ENCODE measurements around the gene SERPINB3. TPM values are rescaled to one million over a fixed set of nuclear protein-coding genes. Genes with fewer than 3 reads are reported as not detected.
"Not testable (repeated sequence)": the region's sequence is repeated elsewhere in the genome, so short reads cannot be mapped to it uniquely, and the experiment has no call there.

SERPINB3 gene
- total RNA-seq, 1 donor from 2014 or later, result not detected

GRCh38 chr18:63650271-63650670 lies 11.4 kb downstream of the SERPINB3 start:
- FAIRE-seq; DNase-seq (ENCODE audit: low spot score in 2 of 2): not testable (repeated sequence)

GRCh38 chr18:63648241-63648640 lies 13.5 kb downstream of the SERPINB3 start:
- DNase-seq (ENCODE audit: low spot score in 2 of 2), result no peak
- no peak for FAIRE-seq

- DNase-seq (ENCODE audit: low spot score in 2 of 2) (no peak), FAIRE-seq (no peak)
These were observed 14.8 kb downstream of the SERPINB3 start for GRCh38 chr18:63646936-63647335.

- DNase-seq (ENCODE audit: low spot score in 2 of 2); FAIRE-seq: not testable (repeated sequence)
These were observed 17.0 kb downstream of the SERPINB3 start for GRCh38 chr18:63644694-63645093.

GRCh38 chr18:63644142-63644541 lies 17.6 kb downstream of the SERPINB3 start, which contains the start of gene SERPINB4:
SERPINB4 (minus strand) TSS chr18:63644256; CDS start chr18:63643577, 679 bp downstream.
- DNase-seq (ENCODE audit: low spot score in 2 of 2); FAIRE-seq: not testable (repeated sequence)

- FAIRE-seq; DNase-seq (ENCODE audit: low spot score in 2 of 2): not testable (repeated sequence)
These were observed 18.9 kb downstream of the SERPINB3 start for GRCh38 chr18:63642668-63643356.

- not testable (repeated sequence) for FAIRE-seq; DNase-seq (ENCODE audit: low spot score in 2 of 2)
These were observed 20.5 kb downstream of the SERPINB3 start for GRCh38 chr18:63641157-63641680.

GRCh38 chr18:63637703-63638102 lies 24.0 kb downstream of the SERPINB3 start:
- no peak for DNase-seq (ENCODE audit: low spot score in 2 of 2)
- no peak for FAIRE-seq

- DNase-seq (ENCODE audit: low spot score in 2 of 2), result no peak
- peak; percentile 63 for FAIRE-seq
These were observed 33.9 kb downstream of the SERPINB3 start for GRCh38 chr18:63627819-63628218.

GRCh38 chr18:63626431-63626830 lies 35.3 kb downstream of the SERPINB3 start:
- DNase-seq (ENCODE audit: low spot score in 2 of 2) (no peak), FAIRE-seq (no peak)

GRCh38 chr18:63624863-63625262 lies 36.8 kb downstream of the SERPINB3 start:
- DNase-seq (ENCODE audit: low spot score in 2 of 2) (no peak), FAIRE-seq (no peak)

- no peak for DNase-seq (ENCODE audit: low spot score in 2 of 2)
- no peak for FAIRE-seq
These were observed 42.0 kb downstream of the SERPINB3 start for GRCh38 chr18:63619661-63620060.

- DNase-seq (ENCODE audit: low spot score in 2 of 2), result no peak
- FAIRE-seq, result no peak
These were observed 43.8 kb downstream of the SERPINB3 start for GRCh38 chr18:63617915-63618234.

GRCh38 chr18:63617049-63617914 lies 44.4 kb downstream of the SERPINB3 start:
- FAIRE-seq (no peak), DNase-seq (ENCODE audit: low spot score in 2 of 2) (no peak)

- no peak for FAIRE-seq
- DNase-seq (ENCODE audit: low spot score in 2 of 2), result no peak
These were observed 48.3 kb downstream of the SERPINB3 start for GRCh38 chr18:63613420-63613819.

GRCh38 chr18:63606526-63606925 lies 55.2 kb downstream of the SERPINB3 start:
- FAIRE-seq, result no peak
- no peak for DNase-seq (ENCODE audit: low spot score in 2 of 2)

Other genes starting within 250 kb of the SERPINB3 start
- gene VPS4B, start 239.4 kb downstream of the SERPINB3 start, total RNA-seq, result 40.8 TPM
- gene SERPINB5, start 184.9 kb downstream of the SERPINB3 start, total RNA-seq, result under 0.01 TPM
- not detected for gene SERPINB12, start 119.5 kb downstream of the SERPINB3 start, total RNA-seq
- gene SERPINB13, start 74.5 kb downstream of the SERPINB3 start, total RNA-seq, result 0.41 TPM
- not detected for gene SERPINB4, start 17.6 kb downstream of the SERPINB3 start, total RNA-seq
- gene SERPINB11, start 41.1 kb upstream of the SERPINB3 start, total RNA-seq, result not detected
- not detected for gene SERPINB7, start 113.5 kb upstream of the SERPINB3 start, total RNA-seq
- gene SERPINB2, start 225.8 kb upstream of the SERPINB3 start, total RNA-seq, result not detected
- 0.41 TPM for gene SERPINB10, start 246.1 kb upstream of the SERPINB3 start, total RNA-seq